GM04504 (cell line): ENCODE measurements around the gene LIMS1.
"Not testable (repeated sequence)": the region's sequence is repeated elsewhere in the genome, so short reads cannot be mapped to it uniquely, and the experiment has no call there.

ENCODE experiments used
- DNase-seq: peaks from one replicate; pipeline ENCODE4 v3.0.0-alpha.2; 2012; ENCODE audit warnings: low read depth

Gene LIMS1

GRCh38 chr2:108587621-108588020 is 53.4 kb downstream of the LIMS1 start:
- no peak for DNase-seq

DNA sequence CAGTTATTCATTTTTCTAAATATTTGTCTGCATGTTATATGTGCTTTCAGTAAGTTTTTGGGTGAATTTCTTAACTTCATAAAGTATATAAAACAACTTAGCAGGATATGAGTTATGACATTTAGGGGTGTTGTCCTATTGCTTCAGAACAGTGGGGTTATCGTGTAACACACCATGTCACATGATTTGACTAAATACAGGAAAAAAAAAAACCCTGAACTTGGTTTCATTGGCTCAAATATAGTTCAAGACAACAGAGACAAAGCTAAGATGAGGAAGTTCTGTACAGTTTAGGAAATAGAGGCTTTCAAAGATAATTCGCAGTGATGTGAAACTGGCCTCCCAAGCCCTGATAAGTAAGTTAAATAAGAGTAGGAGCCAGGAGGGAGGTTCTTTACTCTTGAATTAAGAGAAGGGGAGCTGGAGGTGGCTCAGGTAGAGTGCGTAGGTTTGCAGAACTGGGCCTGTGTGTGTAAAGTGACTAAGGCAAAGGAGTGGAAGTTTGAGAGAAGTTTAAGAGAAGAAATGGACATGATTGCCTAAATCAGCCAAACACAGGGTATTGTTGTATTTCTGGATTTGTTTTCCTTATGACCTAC is 53.9 kb downstream of the LIMS1 start:
- DNase-seq, result no peak

DNA sequence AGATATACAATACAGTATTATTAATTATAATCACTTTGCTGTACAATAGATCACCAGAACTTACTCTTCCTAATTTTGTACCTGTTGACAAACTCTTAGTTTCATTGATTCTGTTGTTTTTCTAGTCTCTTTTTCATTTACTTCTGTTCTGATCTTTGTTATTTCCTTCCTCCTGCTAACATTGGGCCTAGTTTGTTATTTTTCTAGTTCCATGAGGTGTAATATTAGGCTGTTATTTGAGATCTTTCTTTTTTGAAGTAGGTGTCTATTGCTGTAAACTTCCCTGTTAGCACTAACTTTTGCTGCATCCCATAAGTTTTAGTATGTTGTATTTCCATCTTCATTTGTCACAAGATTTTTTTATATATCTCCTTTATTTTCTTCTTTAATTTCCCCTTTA is 55.1 kb downstream of the LIMS1 start:
- DNase-seq, result no peak

DNA sequence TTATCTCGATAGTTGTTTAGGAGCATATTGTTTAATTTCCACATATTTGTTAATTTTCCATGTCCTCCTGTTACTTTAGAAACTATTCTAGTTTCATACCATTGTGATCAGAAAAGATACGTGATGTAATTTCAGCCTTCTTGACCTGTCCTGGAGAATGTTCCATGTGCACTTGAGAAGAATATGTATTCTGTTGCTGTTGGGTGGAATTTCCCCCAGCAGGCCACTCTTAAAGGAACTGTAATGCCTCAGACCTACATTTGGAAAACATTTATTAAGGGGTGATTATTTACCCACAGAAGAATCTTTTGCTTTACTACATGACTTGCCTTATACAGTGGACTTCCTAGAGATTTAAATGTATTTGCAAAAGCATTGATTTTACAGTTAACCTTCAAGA is 55.5 kb downstream of the LIMS1 start:
- no peak for DNase-seq

DNA sequence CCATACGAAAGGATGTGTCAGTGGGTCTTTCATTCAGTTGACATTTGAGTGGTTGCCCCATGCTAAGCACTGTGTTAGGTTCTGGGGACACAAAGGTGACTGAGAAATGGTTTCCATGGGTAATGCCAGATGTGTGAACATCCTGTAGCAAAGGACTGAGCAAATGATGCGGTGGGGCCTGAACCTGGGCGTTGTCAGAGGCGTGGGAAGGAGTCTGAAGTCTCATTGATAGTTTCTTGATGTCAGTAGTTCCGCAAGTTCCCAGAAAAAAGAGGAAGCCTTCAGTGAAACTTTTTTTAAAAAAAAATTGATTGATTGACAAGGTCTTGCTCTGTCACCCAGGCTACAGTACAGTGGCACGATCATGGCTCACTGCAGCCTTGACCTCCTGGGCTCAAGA is 56.9 kb downstream of the LIMS1 start:
- no peak for DNase-seq

DNA sequence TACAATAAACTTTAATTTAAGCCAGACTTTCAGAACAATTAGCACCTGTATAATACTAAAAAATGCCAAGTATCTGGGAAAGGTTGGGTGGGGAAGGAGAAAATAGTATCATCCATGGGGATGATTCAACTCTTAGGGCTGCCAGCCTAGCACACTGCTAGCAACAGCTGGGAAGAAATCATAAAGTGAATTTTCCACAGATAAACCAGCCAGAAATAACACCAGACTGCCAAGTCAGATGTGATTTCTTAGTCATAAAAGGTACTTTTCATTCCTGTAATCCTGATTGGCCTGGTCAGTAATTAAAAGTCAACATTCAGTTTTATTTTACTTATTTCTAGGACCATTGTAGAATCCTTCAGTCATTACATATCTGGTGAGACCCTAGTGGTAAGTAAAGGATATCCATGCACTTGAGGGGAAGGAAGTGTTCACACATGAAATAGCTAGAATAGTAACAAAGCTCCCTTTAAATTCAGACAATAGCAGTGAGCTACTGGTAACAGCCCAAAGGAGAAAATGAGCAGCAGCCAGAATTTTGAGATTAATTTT is 59.4 kb downstream of the LIMS1 start:
- DNase-seq, result peak; percentile 72

DNA sequence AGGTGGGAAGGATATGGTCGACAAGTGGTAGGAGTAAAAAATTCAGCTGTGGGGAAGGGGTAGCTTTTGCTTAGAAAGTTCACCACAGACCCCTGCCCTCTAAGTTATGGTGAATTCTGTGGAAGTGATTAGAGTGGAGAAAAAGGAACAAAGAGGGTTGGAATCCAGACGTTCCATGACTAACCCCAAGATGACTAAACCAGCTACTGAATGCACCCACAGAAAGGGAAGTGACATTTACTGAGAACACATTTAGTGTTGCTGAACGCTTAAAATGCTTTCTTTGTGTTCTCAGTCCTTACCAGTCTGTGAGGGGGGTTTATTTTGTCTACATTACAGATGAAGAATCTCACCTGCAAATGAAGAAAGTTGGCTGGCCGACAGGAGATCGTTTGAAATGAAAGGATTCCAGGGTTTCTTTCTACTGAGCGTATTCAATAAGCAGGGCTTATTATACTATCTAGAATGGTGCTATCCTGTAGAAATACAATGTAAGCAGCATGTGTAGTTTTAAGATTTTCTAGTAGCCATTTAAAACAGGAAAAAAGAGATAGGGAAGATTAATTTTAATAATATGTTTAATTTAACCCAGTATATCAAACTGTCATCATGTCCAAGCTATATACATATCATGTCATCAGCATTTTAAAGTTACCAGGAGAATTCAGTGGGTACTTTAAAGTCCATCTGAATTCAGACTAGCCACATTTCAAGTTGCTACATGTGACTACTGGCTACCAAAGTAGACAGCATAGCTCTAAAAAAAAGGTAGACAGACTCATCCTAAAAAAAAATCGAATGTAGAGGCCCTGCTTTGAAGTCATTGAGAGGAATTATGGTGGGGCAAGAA is 60.1 kb downstream of the LIMS1 start:
- DNase-seq, result no peak

- no peak for DNase-seq
Measured at GRCh38 chr2:108594982-108595464, 60.8 kb downstream of the LIMS1 start.

- DNase-seq, result not testable (repeated sequence)
Measured at GRCh38 chr2:108595771-108596170, 61.5 kb downstream of the LIMS1 start.

DNA sequence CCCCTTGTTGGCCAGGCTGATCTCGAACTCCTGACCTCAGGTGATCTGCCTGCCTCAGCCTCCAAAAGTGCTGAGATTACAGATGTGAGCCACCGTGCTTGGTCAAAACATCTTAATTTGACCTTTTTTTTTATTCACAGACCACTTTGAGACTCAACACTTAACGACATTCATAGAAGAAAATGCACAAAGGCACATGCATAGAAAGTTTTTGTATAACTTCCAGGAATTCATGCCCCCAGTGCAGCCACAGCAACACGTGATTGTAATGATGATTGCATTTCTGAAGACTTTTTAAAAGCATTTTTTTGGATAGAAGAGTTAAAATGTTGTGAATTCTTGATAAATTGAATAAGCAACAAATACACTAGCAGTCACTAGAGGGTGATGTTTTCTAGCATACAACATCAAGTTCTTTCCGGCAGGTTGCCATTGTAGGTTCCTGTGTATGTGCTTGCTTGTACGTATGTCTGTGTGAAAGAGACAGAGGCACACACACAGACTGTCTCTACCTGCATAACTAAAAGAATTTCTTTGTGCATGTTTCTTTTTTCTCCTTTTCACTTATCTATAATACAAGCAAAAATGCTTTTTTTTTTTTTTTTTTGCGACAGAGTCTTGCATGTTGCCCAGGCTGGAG is 63.0 kb downstream of the LIMS1 start:
- not testable (repeated sequence) for DNase-seq

GRCh38 chr2:108601199-108601598 is 66.9 kb downstream of the LIMS1 start:
- DNase-seq, result not testable (repeated sequence)

DNA sequence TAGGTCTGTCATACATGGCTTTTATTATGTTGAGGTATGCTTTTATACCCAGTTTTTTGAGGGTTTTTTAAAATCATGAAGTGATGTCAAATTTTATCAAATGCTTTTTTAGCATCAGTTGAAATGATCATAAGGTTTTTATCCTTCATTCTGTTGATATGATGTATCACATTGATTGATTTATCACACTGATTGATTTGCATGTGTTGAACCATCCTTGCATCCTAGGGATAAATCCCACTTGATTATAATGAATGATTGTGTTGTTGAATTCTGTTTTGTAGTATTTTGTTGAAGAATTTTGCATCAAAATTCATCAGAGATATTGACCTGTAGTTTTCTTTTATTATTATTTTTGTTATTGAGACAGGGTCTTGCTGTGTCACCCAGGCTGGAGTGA is 68.2 kb downstream of the LIMS1 start:
- no peak for DNase-seq

GRCh38 chr2:108604196-108604595 is 69.9 kb downstream of the LIMS1 start:
- no peak for DNase-seq

DNA sequence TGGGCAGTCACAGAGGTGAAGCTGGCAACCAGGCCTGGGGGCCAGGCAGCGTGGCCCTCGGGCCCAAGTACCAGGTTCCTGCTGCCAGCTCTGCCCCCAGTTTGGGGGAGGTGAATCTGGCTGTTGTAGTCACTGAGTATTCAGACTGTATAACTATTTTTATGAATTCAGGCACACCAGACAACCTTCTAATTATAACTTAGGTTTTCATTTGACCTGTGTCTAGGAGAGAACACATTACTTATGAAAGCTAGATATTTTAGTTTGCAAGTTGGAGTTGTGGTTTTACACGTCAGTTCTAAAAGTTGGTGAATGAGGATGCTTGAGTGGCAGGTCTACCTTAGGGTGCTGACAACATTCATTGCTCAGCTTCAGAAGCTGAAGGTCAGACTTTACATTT is 71.7 kb downstream of the LIMS1 start:
- no peak for DNase-seq

GRCh38 chr2:108607706-108608301 is 73.5 kb downstream of the LIMS1 start:
- DNase-seq, result no peak

DNA sequence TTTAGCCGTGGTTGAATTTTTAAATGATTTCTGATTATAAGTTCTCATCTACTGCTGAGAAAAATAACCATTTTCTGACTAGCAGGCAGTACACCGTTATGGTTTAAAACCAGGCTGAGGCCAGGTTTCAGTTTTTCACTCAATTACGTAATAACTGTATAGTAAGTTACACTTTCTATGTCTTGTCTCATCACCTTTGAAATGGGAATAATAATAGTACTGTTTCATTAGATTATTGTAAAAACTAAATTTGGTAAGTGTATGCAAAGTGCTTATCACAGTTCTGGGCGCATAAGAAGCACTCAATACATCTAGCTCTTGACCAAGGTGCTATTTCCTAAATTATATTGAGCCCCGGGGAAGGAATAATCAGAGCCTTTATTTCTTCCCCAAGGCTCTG is 76.8 kb downstream of the LIMS1 start:
- DNase-seq, result no peak

DNA sequence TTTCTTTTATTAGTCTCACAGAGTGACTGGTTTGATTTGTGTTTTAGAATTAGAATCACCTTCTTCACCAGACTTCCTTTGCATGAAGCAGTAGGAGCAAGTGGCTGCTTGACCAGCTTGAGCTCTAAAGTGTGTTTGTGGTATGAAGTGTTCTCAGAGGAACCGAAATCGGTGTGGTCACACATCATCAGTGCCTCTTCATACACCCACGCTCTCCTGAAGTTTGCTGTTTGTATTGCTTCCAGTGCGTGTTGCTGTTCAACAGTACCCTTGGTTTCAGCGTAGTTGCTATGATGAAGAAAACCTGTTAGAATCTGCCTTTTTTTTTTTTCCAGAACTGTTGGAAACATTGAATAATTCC is 77.9 kb downstream of the LIMS1 start:
- DNase-seq, result no peak

DNA sequence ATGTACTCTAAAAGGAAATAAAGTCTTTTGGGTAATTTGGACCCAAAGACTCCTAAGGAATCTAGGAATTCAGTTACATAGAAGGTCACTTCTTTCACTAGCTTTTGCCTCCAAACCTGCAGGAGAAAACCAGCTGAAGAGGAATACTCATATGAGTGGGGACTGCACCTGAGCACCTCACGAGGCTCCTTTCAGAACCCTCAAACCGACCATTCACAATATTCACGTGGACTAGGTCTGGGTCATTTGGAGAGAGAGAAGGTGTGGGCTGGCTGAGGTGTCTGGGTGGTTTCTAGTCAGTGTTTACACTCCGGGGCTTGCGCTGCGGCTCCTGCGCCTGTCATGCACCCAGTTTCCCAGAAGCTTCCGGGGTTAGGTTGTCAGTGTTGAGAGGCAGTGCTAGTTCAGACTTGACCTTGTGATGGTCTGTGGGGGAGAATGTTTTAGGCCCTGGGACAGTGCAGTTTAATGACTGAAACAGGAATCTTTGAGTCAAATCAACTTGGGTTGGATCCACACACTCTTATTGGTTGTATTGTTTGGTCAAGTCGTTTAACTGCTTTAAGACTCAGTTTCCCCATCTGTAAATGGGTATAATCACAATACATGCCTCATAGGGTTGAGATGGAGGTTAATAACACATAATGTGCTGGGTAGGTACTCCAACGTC is 78.4 kb downstream of the LIMS1 start:
- no peak for DNase-seq

DNA sequence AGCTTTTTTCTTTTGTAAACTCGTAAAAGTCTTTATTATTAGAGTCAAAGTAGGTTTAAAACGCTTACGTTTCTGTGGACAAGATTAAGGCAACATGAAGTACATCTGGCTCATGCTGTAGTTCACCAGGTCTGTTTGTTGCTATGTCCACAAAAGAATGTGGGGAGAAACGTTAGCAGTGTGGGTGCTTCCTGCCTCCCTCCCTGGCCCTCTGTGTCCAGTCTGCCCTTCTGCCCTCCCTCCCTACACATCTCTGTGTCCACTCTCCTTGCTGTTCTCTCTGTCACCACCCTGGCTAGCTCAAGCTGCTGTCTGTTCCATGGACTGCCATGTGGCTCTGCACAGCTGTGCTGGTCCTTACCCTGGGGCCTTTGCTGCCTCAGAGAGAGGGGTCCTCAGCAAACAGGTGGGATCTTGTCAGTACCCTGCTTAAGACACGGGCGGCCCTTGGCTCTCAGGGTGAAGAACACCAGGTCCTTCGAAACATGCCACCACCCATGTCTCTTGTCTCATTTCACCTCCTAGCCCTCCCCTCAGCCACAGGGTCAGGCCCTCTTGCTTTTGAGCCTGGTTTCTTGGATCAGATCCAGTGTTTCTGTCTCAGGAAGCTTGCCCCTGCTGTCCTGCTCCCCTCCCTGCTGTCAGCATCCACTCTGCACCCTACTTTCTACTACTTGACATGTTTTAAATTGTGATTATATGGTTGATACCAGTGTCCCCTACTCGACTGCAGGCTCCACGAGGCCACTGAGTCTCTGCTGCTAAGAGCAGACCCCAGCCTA is 79.2 kb downstream of the LIMS1 start:
- no peak for DNase-seq

GRCh38 chr2:108614043-108614545 is 79.8 kb downstream of the LIMS1 start:
- no peak for DNase-seq

DNA sequence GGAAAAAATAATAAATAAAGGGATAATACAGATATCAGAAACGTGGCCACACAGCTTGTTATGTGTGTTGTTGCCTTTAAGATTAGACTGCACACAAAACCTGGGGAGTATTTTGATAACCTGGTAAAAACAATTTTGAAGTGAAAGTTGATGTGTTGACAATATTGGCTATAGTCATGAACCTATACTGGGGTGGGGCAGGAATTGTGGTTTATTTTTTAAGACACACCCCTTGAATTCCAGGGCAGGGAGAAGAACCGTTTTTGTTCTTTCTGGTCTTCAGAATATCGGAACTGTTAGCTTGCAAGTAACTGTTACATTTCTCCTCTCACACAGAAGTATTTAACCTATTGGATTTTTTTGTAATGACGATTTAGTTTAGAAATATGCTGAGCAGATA is 80.4 kb downstream of the LIMS1 start:
- DNase-seq, result no peak
